Measurements from ENCODE around the gene CHMP1A.

Gene CHMP1A

DNA sequence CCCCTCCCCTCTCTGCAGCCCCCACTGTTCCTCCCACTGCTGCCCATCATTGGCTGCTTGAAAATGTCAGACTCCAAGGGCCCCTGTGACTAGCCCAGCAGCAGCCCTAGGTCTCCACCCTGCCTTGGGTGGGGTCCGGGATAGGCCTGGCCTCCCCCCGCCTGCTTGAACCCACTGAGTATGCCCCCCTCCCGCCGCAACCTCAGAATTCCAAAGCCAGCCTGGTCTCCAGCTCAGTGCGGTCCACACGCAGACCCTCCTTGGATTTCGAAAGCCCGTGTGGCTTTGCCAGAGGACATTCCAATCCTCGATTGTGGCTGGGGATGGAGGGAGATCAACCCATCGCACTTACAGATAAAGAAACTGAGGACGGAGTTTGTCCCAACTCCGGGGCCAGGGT lies 37.7 kb downstream of the CHMP1A start:
- DNase-seq (ENCODE audit: low spot score in 2 of 2), result no peak
- H3K36me3 ChIP-seq (replicated peaks), result no peaks in the 10 kb centered on the region
- no peaks in the 10 kb centered on the region for H3K4me1 ChIP-seq
- no peak overlapping the region for H3K4me3 ChIP-seq
- peaks cover 4% of the 10 kb centered on the region; the same call in 1 of the 2 replicates for H3K27me3 ChIP-seq (ENCODE audit: low read depth)
- H3K9me3 ChIP-seq, result no peaks in the 10 kb centered on the region
- in situ Hi-C loops (cut with MboI; ENCODE audit: low sequenced_read_pairs), result no loop called here

GRCh38 chr16:89618109-89618998 lies 39.2 kb downstream of the CHMP1A start:
- in situ Hi-C loops (cut with MboI; ENCODE audit: low sequenced_read_pairs), result no loop called here
- H3K4me3 ChIP-seq, result no peak overlapping the region
- no peak for DNase-seq (ENCODE audit: low spot score in 2 of 2)
- no peaks in the 10 kb centered on the region for H3K27me3 ChIP-seq (ENCODE audit: low read depth)
- H3K9me3 ChIP-seq, result no peaks in the 10 kb centered on the region
- no peaks in the 10 kb centered on the region for H3K36me3 ChIP-seq (replicated peaks)
- H3K4me1 ChIP-seq, result no peaks in the 10 kb centered on the region

- H3K4me3 ChIP-seq, result no peak overlapping the region
- in situ Hi-C loops (cut with MboI; ENCODE audit: low sequenced_read_pairs), result no loop called here
- no peaks in the 10 kb centered on the region for H3K4me1 ChIP-seq
Measured at GRCh38 chr16:89617036-89617435, 40.5 kb downstream of the CHMP1A start.

DNA sequence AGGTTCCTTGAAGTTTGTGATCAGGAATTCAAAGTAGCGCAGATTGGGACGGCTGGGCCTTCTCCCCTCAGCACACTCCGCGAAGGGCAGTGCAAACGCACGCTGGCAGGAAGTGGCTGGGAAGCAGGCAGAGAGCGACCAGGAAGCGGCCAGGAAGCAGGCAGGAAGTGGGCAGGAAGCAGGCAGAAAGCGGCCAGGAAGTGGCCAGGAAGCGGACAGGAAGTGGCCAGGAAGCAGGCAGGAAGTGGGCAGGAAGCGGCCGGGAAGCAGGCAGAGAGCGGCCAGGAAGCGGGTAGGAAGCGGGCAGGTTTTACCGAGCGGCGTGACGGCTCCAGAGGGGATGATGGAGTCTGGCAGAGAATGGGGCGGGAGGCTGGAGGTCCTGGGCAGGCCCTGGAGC lies 40.9 kb downstream of the CHMP1A start:
- no peaks in the 10 kb centered on the region for H3K9me3 ChIP-seq
- H3K4me1 ChIP-seq, result no peaks in the 10 kb centered on the region
- DNase-seq (ENCODE audit: low spot score in 2 of 2), result no peak
- no peaks in the 10 kb centered on the region for H3K27me3 ChIP-seq (ENCODE audit: low read depth)
- H3K4me3 ChIP-seq, result no peak overlapping the region
- H3K36me3 ChIP-seq (replicated peaks), result no peaks in the 10 kb centered on the region
- in situ Hi-C loops (cut with MboI; ENCODE audit: low sequenced_read_pairs), result no loop called here

More at GRCh38 chr16:89617036-89617435, 40.5 kb downstream of the CHMP1A start:
- DNase-seq (ENCODE audit: low spot score in 2 of 2), result no peak
- H3K9me3 ChIP-seq, result no peaks in the 10 kb centered on the region
- H3K36me3 ChIP-seq (replicated peaks), result no peaks in the 10 kb centered on the region
- no peaks in the 10 kb centered on the region for H3K27me3 ChIP-seq (ENCODE audit: low read depth)

DNA sequence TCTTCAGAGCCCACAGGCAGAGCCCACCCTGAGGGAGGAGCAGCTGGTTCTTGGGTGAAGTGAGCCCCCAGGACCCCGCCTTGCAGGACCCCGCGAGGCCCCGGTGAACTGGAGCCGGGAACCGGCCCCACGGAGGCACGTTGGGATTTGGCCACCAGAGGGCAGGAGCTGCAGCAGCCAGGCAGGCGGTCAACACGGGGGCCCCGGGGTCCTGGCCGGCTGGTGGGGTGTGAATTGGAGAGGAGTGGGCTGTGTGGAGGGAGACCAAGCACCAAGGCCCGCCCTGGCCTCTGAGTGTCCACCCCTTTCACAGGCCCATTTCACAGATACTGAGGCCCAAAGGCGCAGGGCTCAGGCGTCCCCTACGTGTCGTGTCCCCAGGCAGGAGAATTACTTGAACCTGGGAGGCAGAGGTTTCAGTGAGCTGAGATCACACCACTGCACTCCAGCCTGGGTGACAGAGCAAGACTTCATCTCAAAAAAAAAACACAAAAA lies 41.9 kb downstream of the CHMP1A start:
- H3K4me1 ChIP-seq, result no peaks in the 10 kb centered on the region
- H3K9me3 ChIP-seq, result no peaks in the 10 kb centered on the region
- peak in 1 of 2 experiments; percentile 85 for DNase-seq (ENCODE audit: low spot score in 2 of 2)
- no peaks in the 10 kb centered on the region for H3K27me3 ChIP-seq (ENCODE audit: low read depth)
- no peak overlapping the region for H3K4me3 ChIP-seq
- in situ Hi-C loops (cut with MboI; ENCODE audit: low sequenced_read_pairs), result no loop called here
- H3K36me3 ChIP-seq (replicated peaks), result no peaks in the 10 kb centered on the region

- H3K4me3 ChIP-seq, result no peak overlapping the region
- in situ Hi-C loops (cut with MboI; ENCODE audit: low sequenced_read_pairs), result no loop called here
- no peaks in the 10 kb centered on the region for H3K9me3 ChIP-seq
- H3K36me3 ChIP-seq (replicated peaks), result no peaks in the 10 kb centered on the region
- H3K27me3 ChIP-seq (ENCODE audit: low read depth), result no peaks in the 10 kb centered on the region
- H3K4me1 ChIP-seq, result no peaks in the 10 kb centered on the region
- no peak for DNase-seq (ENCODE audit: low spot score in 2 of 2)
Measured at GRCh38 chr16:89615176-89615575, 42.3 kb downstream of the CHMP1A start.

DNA sequence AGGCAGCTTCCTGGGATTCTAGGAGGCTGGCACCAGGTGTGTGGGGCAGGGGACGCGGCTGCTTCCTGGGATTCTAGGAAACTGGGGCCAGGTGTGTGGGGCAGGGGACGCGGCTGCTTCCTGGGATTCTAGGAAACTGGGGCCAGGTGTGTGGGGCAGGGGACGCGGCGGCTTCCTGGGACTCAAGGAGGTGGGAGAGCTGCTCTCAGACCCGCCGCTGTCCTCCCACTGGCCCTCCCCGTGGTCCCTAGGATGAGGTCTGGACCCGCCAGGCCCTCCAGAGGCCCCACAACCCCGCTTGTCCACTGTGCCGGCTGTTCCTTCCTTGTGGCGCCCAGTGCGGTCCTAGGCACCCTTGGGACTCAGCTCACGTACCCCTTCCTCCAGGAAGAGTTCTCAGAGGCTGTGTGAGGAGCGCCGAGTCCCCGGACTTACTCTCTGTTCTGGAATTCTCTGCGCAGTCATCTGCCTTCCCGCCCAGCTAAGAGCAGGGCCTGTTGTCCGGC lies 43.5 kb downstream of the CHMP1A start:
- Histone ChIP-seq H3K27me3 (ENCODE audit: low read depth) (no peaks in the 10 kb centered on the region), H3K9me3 (no peaks in the 10 kb centered on the region), H3K4me1 (no peaks in the 10 kb centered on the region), H3K4me3 (no peak overlapping the region), H3K36me3 (replicated peaks) (no peaks in the 10 kb centered on the region)
- no peak for DNase-seq (ENCODE audit: low spot score in 2 of 2)
- in situ Hi-C loops (cut with MboI; ENCODE audit: low sequenced_read_pairs), result no loop called here

- in situ Hi-C loops (cut with MboI; ENCODE audit: low sequenced_read_pairs), result no loop called here
- no peaks in the 10 kb centered on the region for H3K36me3 ChIP-seq (replicated peaks)
- no peaks in the 10 kb centered on the region for H3K27me3 ChIP-seq (ENCODE audit: low read depth)
Measured at GRCh38 chr16:89613231-89613953, 44.1 kb downstream of the CHMP1A start, which contains the start of gene DPEP1. TSS of gene DPEP1 (plus strand) at chr16:89613642. CDS start at chr16:89630411, 16,769 bp downstream.

DNA sequence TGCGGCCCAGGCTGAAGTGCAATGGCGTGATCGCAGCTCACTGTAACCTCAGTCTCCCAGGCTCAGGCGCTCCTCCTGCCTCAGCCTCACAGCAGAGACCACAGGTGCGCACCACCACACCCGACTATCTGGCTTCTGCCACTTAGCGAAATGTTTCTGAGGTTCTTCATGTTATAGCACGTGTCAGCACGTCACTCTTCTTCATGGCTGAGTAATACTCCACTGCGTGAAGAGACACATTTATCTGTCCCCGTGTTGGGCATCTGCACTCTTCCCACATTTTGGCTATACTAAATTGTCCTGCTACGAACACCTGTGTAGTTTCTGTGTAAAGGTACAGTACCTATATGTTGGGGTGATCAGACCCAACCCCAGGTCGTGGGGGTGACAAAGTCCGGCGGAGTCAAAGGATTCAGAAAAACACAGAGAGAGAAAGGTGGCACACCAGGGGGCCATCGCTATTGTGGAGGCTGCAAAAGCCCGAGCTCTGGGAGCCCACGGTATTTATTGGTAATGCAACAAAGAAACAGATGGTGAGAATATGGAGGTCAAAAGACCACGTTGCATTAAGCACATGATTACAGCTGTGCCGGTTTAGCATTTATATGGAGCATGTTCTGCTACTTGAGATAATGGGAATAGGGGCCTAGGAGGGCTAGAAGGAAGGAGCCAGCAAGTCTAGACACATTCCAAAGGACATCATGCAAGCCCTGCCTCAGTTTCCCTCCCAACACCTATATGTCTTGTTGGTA lies 44.9 kb downstream of the CHMP1A start:
- Histone ChIP-seq H3K9me3 (no peaks in the 10 kb centered on the region), H3K4me1 (no peaks in the 10 kb centered on the region), H3K4me3 (no peak overlapping the region), H3K27me3 (ENCODE audit: low read depth) (no peaks in the 10 kb centered on the region), H3K36me3 (replicated peaks) (no peaks in the 10 kb centered on the region)
- in situ Hi-C loops (cut with MboI; ENCODE audit: low sequenced_read_pairs), result no loop called here
- DNase-seq (ENCODE audit: low spot score in 2 of 2), result no peak

More at GRCh38 chr16:89613231-89613953, 44.1 kb downstream of the CHMP1A start, which contains the start of gene DPEP1:
- H3K4me3 ChIP-seq, result no peak within 1 kb of the TSS
- H3K9me3 ChIP-seq, result no peaks in the 10 kb centered on the region
- no peak for DNase-seq (ENCODE audit: low spot score in 2 of 2)
- no peaks in the 10 kb centered on the region for H3K4me1 ChIP-seq

DNA sequence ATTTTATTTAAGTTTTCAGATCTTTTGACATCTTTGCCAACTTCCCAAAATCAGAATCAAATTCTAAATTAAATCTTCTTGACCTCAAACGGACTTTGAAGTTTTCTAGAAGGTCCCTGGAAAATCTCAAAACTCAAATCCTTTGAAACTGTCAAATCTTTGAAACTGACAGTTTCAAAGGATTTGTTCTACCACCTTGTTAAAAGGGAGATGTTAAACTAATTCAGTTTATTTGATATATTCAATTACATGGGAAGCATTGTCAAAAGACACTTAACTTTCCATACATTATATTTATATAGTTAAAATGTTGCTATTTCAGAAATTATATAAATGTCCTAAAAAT lies 47.4 kb downstream of the CHMP1A start:
- in situ Hi-C loops (cut with MboI; ENCODE audit: low sequenced_read_pairs), result no loop called here

DNA sequence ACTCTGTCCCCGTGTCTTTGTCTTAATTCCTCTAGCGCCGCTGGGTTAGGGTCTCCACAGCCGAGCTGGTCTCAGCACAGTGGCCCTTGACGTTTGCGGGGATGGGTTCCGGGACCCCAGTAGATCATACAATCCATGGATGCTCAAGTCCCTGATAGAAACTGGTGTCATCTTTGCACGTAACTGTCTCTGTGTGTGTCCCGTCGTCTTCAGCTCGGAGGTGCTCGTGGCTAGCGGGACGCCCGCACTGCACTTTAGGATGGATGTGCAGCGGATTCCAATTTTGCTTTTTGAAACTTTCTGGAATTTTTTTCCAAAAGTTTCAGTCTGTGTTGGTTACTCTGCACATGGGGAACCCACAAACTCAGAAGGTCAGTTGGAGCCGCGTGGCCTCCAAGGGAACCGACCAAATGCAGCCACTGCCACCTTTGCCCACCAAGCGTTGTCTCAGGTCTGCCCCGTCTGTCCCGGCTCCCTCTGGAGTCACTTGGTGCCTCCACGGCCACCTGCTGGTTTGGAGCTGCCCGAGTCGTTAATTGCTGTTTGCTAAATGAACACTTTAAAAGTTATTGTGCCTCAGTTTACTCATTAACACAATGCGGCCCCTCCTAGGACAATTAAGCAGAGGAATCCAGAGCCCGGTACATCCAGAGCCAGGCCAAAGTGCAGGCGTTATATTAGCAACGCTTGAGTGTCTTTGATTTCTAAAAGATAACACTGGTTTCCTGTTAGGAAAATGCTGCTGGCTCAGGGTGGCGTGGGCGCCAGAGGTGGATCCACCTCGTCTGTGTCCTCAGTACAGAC lies 49.4 kb downstream of the CHMP1A start:
- no peak overlapping the region for H3K4me3 ChIP-seq
- H3K36me3 ChIP-seq (replicated peaks), result no peaks in the 10 kb centered on the region
- no peaks in the 10 kb centered on the region for H3K4me1 ChIP-seq
- no peaks in the 10 kb centered on the region for H3K27me3 ChIP-seq (ENCODE audit: low read depth)
- no peak for DNase-seq (ENCODE audit: low spot score in 2 of 2)
- no peaks in the 10 kb centered on the region for H3K9me3 ChIP-seq
- in situ Hi-C loops (cut with MboI; ENCODE audit: low sequenced_read_pairs), result no loop called here

More for the DNA sequence above, 47.4 kb downstream of the CHMP1A start:
- H3K27me3 ChIP-seq (ENCODE audit: low read depth), result no peaks in the 10 kb centered on the region
- no peak for DNase-seq (ENCODE audit: low spot score in 2 of 2)
- H3K4me1 ChIP-seq, result no peaks in the 10 kb centered on the region
- no peak overlapping the region for H3K4me3 ChIP-seq
- no peaks in the 10 kb centered on the region for H3K9me3 ChIP-seq
- no peaks in the 10 kb centered on the region for H3K36me3 ChIP-seq (replicated peaks)

GRCh38 chr16:89607453-89607852 lies 50.1 kb downstream of the CHMP1A start:
- in situ Hi-C loops (cut with MboI; ENCODE audit: low sequenced_read_pairs), result no loop called here
- no peak overlapping the region for H3K4me3 ChIP-seq
- no peaks in the 10 kb centered on the region for H3K9me3 ChIP-seq
- no peaks in the 10 kb centered on the region for H3K27me3 ChIP-seq (ENCODE audit: low read depth)
- DNase-seq (ENCODE audit: low spot score in 2 of 2), result no peak
- H3K4me1 ChIP-seq, result no peaks in the 10 kb centered on the region
- no peaks in the 10 kb centered on the region for H3K36me3 ChIP-seq (replicated peaks)

- no peaks in the 10 kb centered on the region for H3K9me3 ChIP-seq
- H3K4me3 ChIP-seq, result no peak overlapping the region
- no peaks in the 10 kb centered on the region for H3K4me1 ChIP-seq
- no peak for DNase-seq (ENCODE audit: low spot score in 2 of 2)
- H3K27me3 ChIP-seq (ENCODE audit: low read depth), result no peaks in the 10 kb centered on the region
- H3K36me3 ChIP-seq (replicated peaks), result no peaks in the 10 kb centered on the region
- in situ Hi-C loops (cut with MboI; ENCODE audit: low sequenced_read_pairs), result no loop called here
Measured at GRCh38 chr16:89606006-89606405, 51.5 kb downstream of the CHMP1A start.

Data from HAP-1 (cell line).